ENCODE data around the gene KRT1.
"Not testable (repeated sequence)": the region's sequence is repeated elsewhere in the genome, so short reads cannot be mapped to it uniquely, and the experiment has no call there.

The KRT1 gene

DNA sequence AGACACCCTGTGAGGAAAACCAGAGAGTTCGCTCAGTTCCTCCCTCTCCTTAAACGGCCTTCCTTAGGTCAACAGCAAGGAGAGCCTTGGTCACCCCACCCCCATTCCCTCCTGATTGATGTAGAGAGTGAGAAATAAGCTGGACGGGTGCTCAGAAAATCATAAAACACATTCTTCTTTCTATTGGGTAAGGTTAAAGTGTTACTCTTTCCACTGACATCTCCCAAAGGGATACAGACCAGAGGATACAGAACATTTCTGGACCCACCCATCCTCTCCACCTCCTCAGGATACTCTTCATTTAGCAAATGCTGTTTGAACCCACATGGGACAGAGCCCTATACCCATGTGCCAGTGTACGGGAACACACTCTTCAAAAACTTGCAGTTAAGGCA, 34.7 kb upstream of the KRT1 start:
- peaks cover 76% of the 10 kb centered on the region for H3K27me3 ChIP-seq (ENCODE audit: insufficient read depth, low read length)
- H2AFZ ChIP-seq (ENCODE audit: low read length, unreplicated experiment) = no peak overlapping the region
- H3K36me3 ChIP-seq (ENCODE audit: insufficient read depth, low read length) = no peaks in the 10 kb centered on the region
- no peak overlapping the region for H3K27ac ChIP-seq (ENCODE audit: low read depth, low read length)
- no peak overlapping the region for H3K4me3 ChIP-seq (ENCODE audit: low read depth, low read length)
- no peaks in the 10 kb centered on the region for H3K79me2 ChIP-seq (ENCODE audit: control insufficient read depth, insufficient read depth, low read length, unreplicated experiment)
- no peaks in the 10 kb centered on the region for H3K4me1 ChIP-seq (ENCODE audit: control insufficient read depth, insufficient read depth, low read length, unreplicated experiment)

DNA sequence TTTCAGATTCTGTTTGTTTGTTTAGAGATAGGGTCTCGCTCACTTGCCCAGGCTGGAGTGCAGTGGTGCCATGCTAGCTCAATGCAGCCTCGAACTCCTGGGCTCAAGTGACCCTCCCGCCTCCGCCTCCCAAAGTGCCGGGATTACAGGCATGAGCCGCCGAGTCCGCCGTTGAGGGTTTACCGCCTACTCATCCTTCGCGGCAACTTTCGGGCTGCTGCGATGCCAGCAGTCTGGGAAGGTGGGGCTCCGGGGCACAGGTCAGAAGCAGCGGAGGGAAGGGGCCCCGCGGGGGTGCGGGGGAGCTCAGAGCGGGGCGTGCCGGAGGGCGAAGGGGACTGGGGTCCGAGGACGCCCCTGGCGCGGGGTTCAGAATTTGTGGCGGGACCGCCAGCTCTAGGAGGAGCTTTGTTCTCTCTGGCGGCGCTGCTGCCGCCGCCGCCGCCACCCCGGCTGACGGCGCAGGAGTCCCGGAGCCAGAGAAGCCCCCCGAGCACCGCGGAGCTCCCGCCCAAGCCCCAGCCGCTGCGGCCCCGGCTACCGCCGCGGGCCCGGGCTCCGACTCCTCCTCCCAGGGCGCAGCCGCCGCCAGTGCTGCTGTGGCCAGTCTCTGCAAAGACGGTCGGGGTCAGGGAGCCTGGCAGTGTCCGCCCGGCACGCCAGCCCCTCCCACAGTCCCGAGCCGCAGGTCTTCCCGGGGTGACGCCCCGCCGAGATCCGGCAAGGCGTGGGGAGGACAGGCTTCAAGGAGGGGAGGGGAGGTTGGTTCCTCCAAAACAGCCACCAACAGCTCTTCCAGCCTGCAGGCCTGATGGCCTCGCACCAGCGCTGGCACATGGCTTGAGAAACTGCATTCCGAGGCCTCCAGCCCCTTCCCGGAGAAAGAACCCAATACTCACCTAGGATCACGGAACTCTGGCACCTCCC, 34.0 kb upstream of the KRT1 start:
- H2AFZ ChIP-seq (ENCODE audit: low read length, unreplicated experiment) = no peak overlapping the region

DNA sequence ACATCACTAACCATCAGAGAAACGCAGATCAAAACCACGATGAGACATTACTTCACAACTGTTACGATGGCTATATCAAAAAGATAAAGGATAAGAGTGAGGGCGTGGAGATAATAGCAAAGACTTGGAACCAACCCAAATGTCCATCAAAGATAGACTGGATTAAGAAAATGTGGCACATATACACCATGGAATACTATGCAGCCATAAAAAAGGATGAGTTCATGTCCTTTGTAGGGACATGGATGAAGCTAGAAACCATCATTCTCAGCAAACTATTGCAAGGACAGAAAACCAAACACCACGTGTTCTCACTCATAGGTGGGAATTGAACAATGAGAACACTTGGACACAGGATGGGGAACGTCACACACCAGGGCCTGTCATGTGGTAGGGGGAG, 31.9 kb upstream of the KRT1 start:
- H3K4me1 ChIP-seq (ENCODE audit: control insufficient read depth, insufficient read depth, low read length, unreplicated experiment); H3K36me3 ChIP-seq (ENCODE audit: insufficient read depth, low read length); H2AFZ ChIP-seq (ENCODE audit: low read length, unreplicated experiment); H3K79me2 ChIP-seq (ENCODE audit: control insufficient read depth, insufficient read depth, low read length, unreplicated experiment); H3K4me3 ChIP-seq (ENCODE audit: low read depth, low read length); H3K27ac ChIP-seq (ENCODE audit: low read depth, low read length): not testable (repeated sequence)
- H3K27me3 ChIP-seq (ENCODE audit: insufficient read depth, low read length) = peaks cover 80% of the 10 kb centered on the region

More for the DNA sequence above, 34.0 kb upstream of the KRT1 start:
- no peaks in the 10 kb centered on the region for H3K79me2 ChIP-seq (ENCODE audit: control insufficient read depth, insufficient read depth, low read length, unreplicated experiment)
- no peaks in the 10 kb centered on the region for H3K36me3 ChIP-seq (ENCODE audit: insufficient read depth, low read length)
- no peaks in the 10 kb centered on the region for H3K4me1 ChIP-seq (ENCODE audit: control insufficient read depth, insufficient read depth, low read length, unreplicated experiment)
- H3K27ac ChIP-seq (ENCODE audit: low read depth, low read length) = no peak overlapping the region
- 0 out of 2 replicates have a peak overlapping the region, but pooled peaks have one; percentile 33 for H3K4me3 ChIP-seq (ENCODE audit: low read depth, low read length)
- H3K27me3 ChIP-seq (ENCODE audit: insufficient read depth, low read length) = peaks cover 79% of the 10 kb centered on the region

DNA sequence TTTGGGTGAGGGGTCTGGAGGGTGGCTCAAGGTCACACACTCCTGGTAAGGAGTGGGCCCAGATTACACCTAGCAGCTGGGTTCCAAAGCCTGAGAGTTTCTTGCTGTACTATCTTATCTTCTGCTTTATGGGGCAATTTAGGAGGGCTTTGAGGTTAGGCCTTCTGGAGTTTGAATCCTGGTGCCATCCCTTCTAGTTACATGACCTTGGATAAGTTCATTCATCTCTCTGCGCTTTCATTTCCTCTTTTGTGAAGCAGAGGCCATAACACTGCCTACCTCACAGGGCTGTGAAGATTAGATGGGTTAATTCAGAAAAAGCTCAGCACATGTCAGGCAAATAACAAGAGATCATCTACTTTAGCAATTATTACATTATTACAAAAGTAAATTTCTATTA, 30.5 kb upstream of the KRT1 start:
- H2AFZ ChIP-seq (ENCODE audit: low read length, unreplicated experiment) = no peak overlapping the region
- H3K27ac ChIP-seq (ENCODE audit: low read depth, low read length) = no peak overlapping the region
- no peaks in the 10 kb centered on the region for H3K79me2 ChIP-seq (ENCODE audit: control insufficient read depth, insufficient read depth, low read length, unreplicated experiment)
- H3K4me1 ChIP-seq (ENCODE audit: control insufficient read depth, insufficient read depth, low read length, unreplicated experiment) = no peaks in the 10 kb centered on the region
- no peak overlapping the region for H3K4me3 ChIP-seq (ENCODE audit: low read depth, low read length)
- H3K36me3 ChIP-seq (ENCODE audit: insufficient read depth, low read length) = no peaks in the 10 kb centered on the region
- H3K27me3 ChIP-seq (ENCODE audit: insufficient read depth, low read length) = peaks cover 75% of the 10 kb centered on the region

DNA sequence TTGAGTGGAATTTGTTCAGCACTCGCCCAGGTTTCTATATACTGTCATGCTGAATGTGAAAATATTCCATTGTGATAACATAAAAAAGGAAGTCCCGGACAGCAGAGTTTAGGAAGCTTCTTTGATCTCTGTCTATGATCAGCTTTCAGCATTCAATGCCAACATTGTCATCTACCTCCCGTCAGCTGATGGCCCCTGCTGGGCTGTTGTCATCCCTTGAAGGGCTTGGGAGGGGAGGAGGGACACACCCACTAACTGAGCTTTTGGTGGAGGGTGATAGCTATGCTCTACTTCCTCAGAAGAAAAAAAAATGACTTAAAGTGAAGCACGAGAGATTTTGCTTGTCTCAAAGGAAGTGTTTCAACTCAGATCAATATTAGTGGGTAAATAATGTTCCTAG, 27.8 kb upstream of the KRT1 start:
- peaks cover 73% of the 10 kb centered on the region for H3K27me3 ChIP-seq (ENCODE audit: insufficient read depth, low read length)
- H3K36me3 ChIP-seq (ENCODE audit: insufficient read depth, low read length) = no peaks in the 10 kb centered on the region
- H2AFZ ChIP-seq (ENCODE audit: low read length, unreplicated experiment) = no peak overlapping the region
- no peak overlapping the region for H3K27ac ChIP-seq (ENCODE audit: low read depth, low read length)
- no peaks in the 10 kb centered on the region for H3K4me1 ChIP-seq (ENCODE audit: control insufficient read depth, insufficient read depth, low read length, unreplicated experiment)
- H3K79me2 ChIP-seq (ENCODE audit: control insufficient read depth, insufficient read depth, low read length, unreplicated experiment) = no peaks in the 10 kb centered on the region
- H3K4me3 ChIP-seq (ENCODE audit: low read depth, low read length) = no peak overlapping the region

DNA sequence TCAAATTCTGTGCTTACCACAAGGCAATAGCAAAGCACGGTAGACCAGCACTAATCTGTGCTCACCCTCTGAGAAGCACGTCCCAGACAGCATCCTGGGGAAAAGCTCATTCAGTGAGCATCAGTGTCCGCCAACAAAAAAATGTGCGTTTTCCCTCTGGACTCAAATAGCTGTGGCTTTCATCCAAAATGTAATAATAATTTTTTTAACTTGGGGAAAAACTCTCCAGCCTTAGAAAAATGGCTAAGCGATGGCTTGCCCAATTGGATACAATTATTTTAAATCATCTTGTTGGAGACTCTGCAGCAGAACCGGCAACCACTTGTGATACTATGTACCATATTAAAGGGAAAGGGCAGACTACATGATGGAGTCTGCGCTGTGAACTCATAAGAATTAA, 24.3 kb upstream of the KRT1 start:
- Histone ChIP-seq H3K27me3 (ENCODE audit: insufficient read depth, low read length) (peaks cover 86% of the 10 kb centered on the region), H3K27ac (ENCODE audit: low read depth, low read length) (no peak overlapping the region), H3K79me2 (ENCODE audit: control insufficient read depth, insufficient read depth, low read length, unreplicated experiment) (no peaks in the 10 kb centered on the region), H3K4me3 (ENCODE audit: low read depth, low read length) (no peak overlapping the region), H3K4me1 (ENCODE audit: control insufficient read depth, insufficient read depth, low read length, unreplicated experiment) (no peaks in the 10 kb centered on the region), H3K36me3 (ENCODE audit: insufficient read depth, low read length) (no peaks in the 10 kb centered on the region), H2AFZ (ENCODE audit: low read length, unreplicated experiment) (no peak overlapping the region)

DNA sequence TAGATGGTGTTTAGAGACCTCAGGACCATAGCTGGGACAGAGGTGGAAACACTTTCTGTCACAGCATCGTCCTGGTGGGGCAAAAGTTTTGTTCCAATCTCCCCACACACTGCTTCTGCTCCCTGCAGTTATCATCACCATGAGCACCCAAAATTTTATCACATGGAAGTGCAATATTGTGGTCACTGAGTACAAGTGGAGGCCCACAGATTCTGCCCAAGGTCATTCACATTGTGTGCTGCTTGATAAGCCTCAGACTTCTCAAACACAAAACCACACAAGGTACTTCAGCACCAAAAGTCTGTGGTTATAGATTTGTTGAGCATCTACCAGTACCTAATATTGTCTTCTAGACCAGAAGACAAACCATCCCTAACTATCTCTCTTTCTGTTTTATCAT, 23.7 kb upstream of the KRT1 start:
- no peaks in the 10 kb centered on the region for H3K36me3 ChIP-seq (ENCODE audit: insufficient read depth, low read length)
- H3K27me3 ChIP-seq (ENCODE audit: insufficient read depth, low read length) = peaks cover 84% of the 10 kb centered on the region
- no peak overlapping the region for H2AFZ ChIP-seq (ENCODE audit: low read length, unreplicated experiment)
- no peak overlapping the region for H3K4me3 ChIP-seq (ENCODE audit: low read depth, low read length)
- H3K27ac ChIP-seq (ENCODE audit: low read depth, low read length) = no peak overlapping the region
- H3K4me1 ChIP-seq (ENCODE audit: control insufficient read depth, insufficient read depth, low read length, unreplicated experiment) = no peaks in the 10 kb centered on the region
- no peaks in the 10 kb centered on the region for H3K79me2 ChIP-seq (ENCODE audit: control insufficient read depth, insufficient read depth, low read length, unreplicated experiment)

DNA sequence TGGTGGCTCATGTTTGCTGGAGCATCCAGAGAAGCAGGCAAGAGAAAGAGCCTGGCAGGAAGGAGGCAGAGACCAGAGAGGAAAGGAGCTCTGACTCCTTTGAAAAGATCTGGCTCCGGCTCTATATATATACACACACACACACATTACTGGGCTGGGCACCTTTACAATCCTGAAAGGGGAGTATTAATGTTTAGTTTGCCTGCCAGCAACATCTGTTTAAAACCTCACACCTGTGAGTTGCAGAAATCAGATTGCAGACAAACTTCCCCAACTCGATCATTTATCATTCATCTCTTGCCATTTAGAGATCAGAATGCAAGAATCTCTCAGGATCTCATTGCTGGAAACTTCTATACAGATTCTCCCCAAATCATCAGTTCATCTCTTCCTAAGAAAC, 23.2 kb upstream of the KRT1 start, which contains the start of gene KRT77:
TSS of gene KRT77 (minus strand) at position 101 of the 400 bp plus-strand sequence. CDS start at position 11, 90 bp downstream.
- H3K79me2 ChIP-seq (ENCODE audit: control insufficient read depth, insufficient read depth, low read length, unreplicated experiment) = no peaks in the 10 kb centered on the region
- peaks cover 85% of the 10 kb centered on the region for H3K27me3 ChIP-seq (ENCODE audit: insufficient read depth, low read length)
- no peaks in the 10 kb centered on the region for H3K36me3 ChIP-seq (ENCODE audit: insufficient read depth, low read length)
- no peak within 1 kb of the TSS for H3K27ac ChIP-seq (ENCODE audit: low read depth, low read length)
- H3K4me1 ChIP-seq (ENCODE audit: control insufficient read depth, insufficient read depth, low read length, unreplicated experiment) = no peaks in the 10 kb centered on the region
- H3K4me3 ChIP-seq (ENCODE audit: low read depth, low read length) = no peak within 1 kb of the TSS
- no peak within 1 kb of the TSS for H2AFZ ChIP-seq (ENCODE audit: low read length, unreplicated experiment)

DNA sequence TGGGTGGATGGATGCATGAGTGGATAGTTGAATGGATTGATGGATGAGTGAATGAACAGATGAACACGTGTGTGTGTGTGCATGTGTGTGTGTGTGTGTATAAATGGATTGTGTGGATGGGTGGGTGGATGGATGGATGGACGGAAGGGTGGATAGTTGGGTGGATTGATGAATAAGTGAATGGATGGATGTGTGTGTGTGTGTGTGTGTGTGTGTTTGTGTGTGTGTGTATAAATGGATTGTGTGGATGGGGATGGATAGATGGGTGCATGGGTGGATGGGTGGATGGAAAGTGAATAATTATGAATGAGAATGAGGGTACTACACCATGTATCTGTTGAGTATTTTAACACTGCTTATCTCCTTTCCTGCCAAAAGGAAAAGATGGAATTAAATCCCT, 22.1 kb upstream of the KRT1 start:
- H3K27me3 ChIP-seq (ENCODE audit: insufficient read depth, low read length) = peaks cover 85% of the 10 kb centered on the region
- H3K79me2 ChIP-seq (ENCODE audit: control insufficient read depth, insufficient read depth, low read length, unreplicated experiment) = no peaks in the 10 kb centered on the region
- no peak overlapping the region for H3K4me3 ChIP-seq (ENCODE audit: low read depth, low read length)
- H2AFZ ChIP-seq (ENCODE audit: low read length, unreplicated experiment) = no peak overlapping the region
- H3K27ac ChIP-seq (ENCODE audit: low read depth, low read length) = no peak overlapping the region
- H3K4me1 ChIP-seq (ENCODE audit: control insufficient read depth, insufficient read depth, low read length, unreplicated experiment) = no peaks in the 10 kb centered on the region
- H3K36me3 ChIP-seq (ENCODE audit: insufficient read depth, low read length) = no peaks in the 10 kb centered on the region

DNA sequence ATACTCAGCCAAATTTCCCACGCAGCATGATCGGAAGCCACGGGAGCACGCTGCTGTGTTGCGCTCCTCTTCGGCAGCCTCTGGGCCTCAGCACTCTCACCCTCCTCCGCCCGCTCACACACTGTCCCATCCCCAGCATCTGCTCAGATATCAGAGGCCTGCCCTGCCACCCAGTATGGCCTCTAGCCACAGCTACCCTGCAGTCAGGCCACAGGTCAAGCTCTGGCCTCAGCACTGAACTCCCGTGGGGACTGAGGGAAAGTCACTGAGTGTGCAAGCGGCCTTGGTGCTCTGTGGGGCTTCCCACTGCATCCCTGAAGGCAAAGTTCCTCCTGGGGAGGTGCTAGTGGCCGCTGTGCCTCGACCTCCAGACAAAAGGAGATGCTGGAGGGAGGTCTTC, 21.1 kb upstream of the KRT1 start:
- Histone ChIP-seq H2AFZ (ENCODE audit: low read length, unreplicated experiment) (no peak overlapping the region), H3K27me3 (ENCODE audit: insufficient read depth, low read length) (peaks cover 89% of the 10 kb centered on the region), H3K4me3 (ENCODE audit: low read depth, low read length) (no peak overlapping the region), H3K27ac (ENCODE audit: low read depth, low read length) (no peak overlapping the region), H3K79me2 (ENCODE audit: control insufficient read depth, insufficient read depth, low read length, unreplicated experiment) (no peaks in the 10 kb centered on the region), H3K36me3 (ENCODE audit: insufficient read depth, low read length) (no peaks in the 10 kb centered on the region), H3K4me1 (ENCODE audit: control insufficient read depth, insufficient read depth, low read length, unreplicated experiment) (no peaks in the 10 kb centered on the region)

DNA sequence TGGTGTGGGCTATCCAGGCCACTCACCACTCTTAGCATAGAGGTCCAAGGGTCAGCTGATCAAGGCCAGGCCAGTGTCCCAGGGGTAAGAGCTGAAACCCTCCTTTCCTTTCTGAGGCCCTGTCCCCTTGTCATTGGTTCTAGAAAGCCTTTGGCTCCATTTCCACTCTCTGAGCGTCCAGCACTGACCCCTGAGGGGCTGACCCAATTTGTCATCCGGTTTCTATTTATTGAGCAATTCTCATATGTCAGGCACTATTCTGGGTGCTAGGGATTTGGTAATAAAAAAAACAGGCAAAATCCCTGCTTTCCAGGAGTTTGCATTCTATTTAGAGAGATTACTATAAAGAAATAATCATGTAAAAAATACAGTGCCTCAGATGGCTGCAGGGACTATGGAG, 19.8 kb upstream of the KRT1 start:
- Histone ChIP-seq H3K27ac (ENCODE audit: low read depth, low read length) (no peak overlapping the region), H2AFZ (ENCODE audit: low read length, unreplicated experiment) (no peak overlapping the region), H3K4me1 (ENCODE audit: control insufficient read depth, insufficient read depth, low read length, unreplicated experiment) (no peaks in the 10 kb centered on the region), H3K4me3 (ENCODE audit: low read depth, low read length) (no peak overlapping the region), H3K36me3 (ENCODE audit: insufficient read depth, low read length) (no peaks in the 10 kb centered on the region), H3K27me3 (ENCODE audit: insufficient read depth, low read length) (peaks cover 91% of the 10 kb centered on the region), H3K79me2 (ENCODE audit: control insufficient read depth, insufficient read depth, low read length, unreplicated experiment) (no peaks in the 10 kb centered on the region)

Measured in ACC112 (cell line).